H9 (cell line): ENCODE data around the gene FBXL5. TPM values are rescaled to one million over a fixed set of nuclear protein-coding genes. Genes with fewer than 3 reads are reported as not detected.

Experiments used
- DNase-seq: peaks from one replicate; pipeline ENCODE4 v3.0.0-alpha.2; 2017
- H2AFZ ChIP-seq: one replicate; pipeline ENCODE4 v1.6.1; 2013; ENCODE audit warnings: mild to moderate bottlenecking, low read length, control low read depth, moderate library complexity
- H2AK5ac ChIP-seq: 2 replicates; pipeline ENCODE4 v1.6.1; 2013; ENCODE audit warnings: low read length, control low read depth, mixed read lengths; ENCODE audit not compliant: insufficient read length
- H2BK120ac ChIP-seq: one replicate; pipeline ENCODE4 v1.6.1; 2013; ENCODE audit warnings: low read depth, mild to moderate bottlenecking, low read length, control low read depth, inconsistent platforms; ENCODE audit not compliant: poor library complexity, severe bottlenecking
- H2BK12ac ChIP-seq: 2 replicates; pipeline ENCODE4 v1.6.1; 2013; ENCODE audit warnings: low read length, control low read depth, mixed read lengths, low read depth; ENCODE audit not compliant: insufficient read length
- H2BK15ac ChIP-seq: 2 replicates; pipeline ENCODE4 v1.6.1; 2013; ENCODE audit warnings: low read depth, low read length, control low read depth
- H2BK20ac ChIP-seq: one replicate; pipeline ENCODE4 v1.6.1; 2013; ENCODE audit warnings: low read depth, mild to moderate bottlenecking, low read length, control low read depth, inconsistent platforms; ENCODE audit not compliant: poor library complexity, severe bottlenecking
- H2BK5ac ChIP-seq: 2 replicates; pipeline ENCODE4 v1.6.1; 2013; ENCODE audit warnings: low read length, control low read depth, mixed read lengths; ENCODE audit not compliant: insufficient read length
- H3K14ac ChIP-seq: 2 replicates; pipeline ENCODE4 v1.6.1; 2013; ENCODE audit warnings: low read length, control low read depth; ENCODE audit not compliant: insufficient read depth
- H3K18ac ChIP-seq: 2 replicates; pipeline ENCODE4 v1.6.1; 2013; ENCODE audit warnings: low read depth, mild to moderate bottlenecking, mixed read lengths, low read length, control low read depth; ENCODE audit not compliant: insufficient read length
- H3K23ac ChIP-seq: 2 replicates; pipeline ENCODE4 v1.6.1; 2013; ENCODE audit warnings: low read length, control low read depth, mixed read lengths, low read depth; ENCODE audit not compliant: insufficient read length
- H3K23me2 ChIP-seq: 2 replicates; pipeline ENCODE4 v1.6.1; 2013; ENCODE audit warnings: low read depth, mild to moderate bottlenecking, mixed read lengths, low read length, control low read depth; ENCODE audit not compliant: insufficient read length, poor library complexity, severe bottlenecking
- H3K27ac ChIP-seq: 2 replicates; pipeline ENCODE4 v1.5.1; 2013; ENCODE audit warnings: low read length, control low read depth, mixed read lengths, low read depth; ENCODE audit not compliant: insufficient read length
- H3K27me3 ChIP-seq: 2 replicates; pipeline ENCODE4 v1.6.1; 2013; ENCODE audit warnings: low read length, control low read depth, inconsistent platforms; ENCODE audit not compliant: insufficient read depth
- H3K4ac ChIP-seq: 2 replicates; pipeline ENCODE4 v1.6.1; 2013; ENCODE audit warnings: low read depth, mild to moderate bottlenecking, control low read depth, inconsistent platforms, low read length, moderate library complexity
- H3K4me1 ChIP-seq: 2 replicates; pipeline ENCODE4 v1.6.1; 2013; ENCODE audit warnings: low read length, control low read depth, inconsistent platforms; ENCODE audit not compliant: insufficient read depth
- H3K4me2 ChIP-seq: 2 replicates; pipeline ENCODE4 v1.6.1; 2013; ENCODE audit warnings: low read length, control low read depth, mixed read lengths; ENCODE audit not compliant: insufficient read length, insufficient read depth
- H3K56ac ChIP-seq: 2 replicates; pipeline ENCODE4 v1.6.1; 2013; ENCODE audit warnings: low read depth, mild to moderate bottlenecking, mixed read lengths, low read length, control low read depth; ENCODE audit not compliant: insufficient read length
- H3K79me1 ChIP-seq: 2 replicates; pipeline ENCODE4 v1.6.1; 2013; ENCODE audit warnings: low read depth, mild to moderate bottlenecking, moderate library complexity, low read length, control low read depth, inconsistent platforms; ENCODE audit not compliant: insufficient read depth, poor library complexity, severe bottlenecking
- H3K79me2 ChIP-seq: 2 replicates; pipeline ENCODE4 v1.6.1; 2013; ENCODE audit warnings: low read length, control low read depth, inconsistent platforms; ENCODE audit not compliant: insufficient read depth
- H3K9ac ChIP-seq: 2 replicates; pipeline ENCODE4 v1.6.1; 2013; ENCODE audit warnings: low read length, control low read depth, mixed read lengths; ENCODE audit not compliant: insufficient read length; ENCODE audit errors: extremely low read depth
- H3K9me3 ChIP-seq: one replicate; pipeline ENCODE4 v1.6.1; 2013; ENCODE audit warnings: low read depth, low read length, inconsistent platforms; ENCODE audit not compliant: control insufficient read depth
- H3T11ph ChIP-seq: one replicate; pipeline ENCODE4 v1.6.1; 2013; ENCODE audit warnings: mild to moderate bottlenecking, low read length, control low read depth, inconsistent platforms
- H4K20me1 ChIP-seq: one replicate; pipeline ENCODE4 v1.6.1; 2013; ENCODE audit not compliant: control insufficient read depth, insufficient read length, insufficient read depth
- H4K5ac ChIP-seq: 2 replicates; pipeline ENCODE4 v1.6.1; 2013; ENCODE audit warnings: low read depth, mild to moderate bottlenecking, mixed read lengths, low read length, control low read depth; ENCODE audit not compliant: insufficient read length
- H4K8ac ChIP-seq: replicated peaks from 2 replicates; pipeline ENCODE4 v1.6.1; 2013; ENCODE audit warnings: low read length, control low read depth, mixed read lengths, low read depth; ENCODE audit not compliant: insufficient read length
- H4K91ac ChIP-seq: 2 replicates; pipeline ENCODE4 v1.6.1; 2013; ENCODE audit warnings: low read depth, mild to moderate bottlenecking, moderate library complexity, mixed read lengths, low read length, control low read depth; ENCODE audit not compliant: insufficient read length
- H3K27ac Mint-ChIP-seq, 3 experiments: 2 replicates in 2 of 3; 3 replicates in 1 of 3; pipeline ENCODE4 v1.8.0; 2020 to 2021; ENCODE audit warnings: mixed read lengths in 3 of 3, mild to moderate bottlenecking in 1 of 3, moderate library complexity in 1 of 3
- H3K27me3 Mint-ChIP-seq: 2 replicates; pipeline ENCODE4 v1.8.0; 2021; ENCODE audit warnings: low read depth, mild to moderate bottlenecking, moderate library complexity, mixed read lengths
- H3K36me3 Mint-ChIP-seq, 3 experiments: 2 replicates in 2 of 3; 3 replicates in 1 of 3; pipeline ENCODE4 v1.8.0; 2020 to 2021; ENCODE audit warnings: low read depth in 3 of 3, mixed read lengths in 3 of 3; ENCODE audit not compliant: insufficient read depth in 1 of 3
- H3K4me1 Mint-ChIP-seq, 2 experiments: 2 replicates each; pipeline ENCODE4 v1.8.0; 2020; ENCODE audit warnings: mixed read lengths in 2 of 2
- H3K4me3 Mint-ChIP-seq, 2 experiments: 2 replicates in 1 of 2; 3 replicates in 1 of 2; pipeline ENCODE4 v1.8.0; 2020 to 2021; ENCODE audit warnings: mild to moderate bottlenecking in 2 of 2, mixed read lengths in 2 of 2, moderate library complexity in 1 of 2
- H3K9me3 Mint-ChIP-seq, 2 experiments: 2 replicates in 1 of 2; 3 replicates in 1 of 2; pipeline ENCODE4 v1.8.0; 2020; ENCODE audit warnings: mild to moderate bottlenecking in 2 of 2, mixed read lengths in 2 of 2, moderate library complexity in 1 of 2
- CTCF ChIP-seq: fragments of 200-600 bp; sonication (generic); conservative IDR thresholded peaks from 3 replicates; pipeline ENCODE4 v1.8.0; 2021; ENCODE audit warnings: antibody characterized with exemption, mild to moderate bottlenecking
- WGBS: extraction: QIAGEN DNeasy Blood & Tissue Kit; methylation state at CpG from one replicate; pipeline ENCODE4 v1.1.7; 2013; ENCODE audit warnings: missing lambda C conversion rate, low lambda C conversion rate, mixed read lengths; ENCODE audit not compliant: insufficient read length; ENCODE audit errors: extremely low coverage; 5-methylcytosine and 5-hydroxymethylcytosine counted together
- total RNA-seq: library from RNA; stranded (reverse); gene quantifications from 2 replicates; pipeline ENCODE4 v1.2.1, GENCODE V29; 2021

FBXL5 gene
- total RNA-seq, 1 experiment from 2014 or later = 57.6 TPM

- no peaks in the 10 kb centered on the region for H3K9me3 Mint-ChIP-seq
Observed at GRCh38 chr4:15670576-15670975, 15.4 kb upstream of the FBXL5 start.

More at GRCh38 chr4:15670576-15670975, 15.4 kb upstream of the FBXL5 start:
- H3K4me1 ChIP-seq = no peaks in the 10 kb centered on the region
- H2BK120ac ChIP-seq = no peak overlapping the region
- H3K9me3 ChIP-seq = no peaks in the 10 kb centered on the region
- H3T11ph ChIP-seq = no peak overlapping the region
- H3K18ac ChIP-seq = no peak overlapping the region
- H3K36me3 Mint-ChIP-seq = peaks cover 5 to 26% (median 25%) of the 10 kb centered on the region in 3 experiments; a peak in 6 of 7 replicates
- H4K8ac ChIP-seq = no peak overlapping the region
- no peak overlapping the region for H2BK15ac ChIP-seq
- no peak overlapping the region for H4K91ac ChIP-seq
- no peak overlapping the region for H2BK20ac ChIP-seq
- no peaks in the 10 kb centered on the region for H3K27me3 ChIP-seq
- no peaks in the 10 kb centered on the region for H3K27me3 Mint-ChIP-seq
- H3K4me3 Mint-ChIP-seq = no peak overlapping the region
- no peak overlapping the region for H2AK5ac ChIP-seq
- DNase-seq = no peak
- no peak overlapping the region for H3K27ac ChIP-seq
- H3K79me2 ChIP-seq = peaks cover 4% of the 10 kb centered on the region; the same call in 1 of the 2 replicates
- no peak for TF ChIP-seq CTCF
- WGBS = no CpG with 5 or more reads among the region's 3 CpGs
- H3K23me2 ChIP-seq = no peaks in the 10 kb centered on the region
- H3K14ac ChIP-seq = no peak overlapping the region
- H3K56ac ChIP-seq = no peak overlapping the region
- H3K4me2 ChIP-seq = no peak overlapping the region
- no peak overlapping the region for H3K27ac Mint-ChIP-seq
- no peaks in the 10 kb centered on the region for H3K4me1 Mint-ChIP-seq
- no peak overlapping the region for H3K4ac ChIP-seq
- peaks cover 3% of the 10 kb centered on the region for H3K79me1 ChIP-seq
- no peak overlapping the region for H2AFZ ChIP-seq
- H3K23ac ChIP-seq = no peak overlapping the region
- no peak overlapping the region for H2BK5ac ChIP-seq
- no peak overlapping the region for H2BK12ac ChIP-seq
- H4K5ac ChIP-seq = no peak overlapping the region
- no peaks in the 10 kb centered on the region for H4K20me1 ChIP-seq
- no peak overlapping the region for H3K9ac ChIP-seq
